GM18502 (cell line): ENCODE data around the gene RNF115.
"Not testable (repeated sequence)": the region's sequence is repeated elsewhere in the genome, so short reads cannot be mapped to it uniquely, and the experiment has no call there.

Experiments
- ATAC-seq: cut with Tn5 transposase; IDR thresholded peaks from one replicate; pipeline ENCODE4 v1.9.1; 2021; ENCODE audit warnings: mild to moderate bottlenecking; ENCODE audit not compliant: unreplicated experiment, poor library complexity

Gene RNF115

DNA sequence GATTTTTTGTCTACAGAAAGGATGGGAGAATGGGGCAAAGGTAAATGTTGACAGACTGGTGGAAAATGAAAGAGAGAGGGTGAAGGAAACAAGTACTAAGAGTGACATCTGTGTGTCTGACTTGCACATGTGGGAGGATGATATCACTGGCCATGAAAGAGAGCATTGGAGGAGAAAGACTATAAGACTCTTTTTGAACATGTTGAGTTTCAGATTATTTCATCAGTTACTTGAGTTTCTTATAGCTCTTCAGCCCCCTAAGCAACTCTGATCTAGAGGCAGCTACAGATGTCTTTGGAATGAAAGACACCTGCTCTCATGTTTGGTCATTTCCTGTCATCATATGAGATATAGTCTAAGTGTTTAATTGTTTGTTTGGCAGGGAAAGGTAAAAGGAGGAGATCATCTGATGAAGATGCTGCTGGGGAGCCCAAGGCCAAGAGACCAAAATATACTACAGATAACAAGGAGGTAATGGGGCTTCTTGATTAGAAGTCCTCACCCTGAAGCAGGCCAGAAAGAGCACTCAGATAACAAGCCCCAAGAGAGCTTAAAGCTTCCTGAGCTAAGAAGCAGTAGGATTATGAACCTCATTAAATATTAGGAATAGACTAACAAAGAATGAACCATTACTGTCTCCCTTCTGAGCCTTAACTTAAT is 4.6 kb upstream of the RNF115 start:
- no peak for ATAC-seq

DNA sequence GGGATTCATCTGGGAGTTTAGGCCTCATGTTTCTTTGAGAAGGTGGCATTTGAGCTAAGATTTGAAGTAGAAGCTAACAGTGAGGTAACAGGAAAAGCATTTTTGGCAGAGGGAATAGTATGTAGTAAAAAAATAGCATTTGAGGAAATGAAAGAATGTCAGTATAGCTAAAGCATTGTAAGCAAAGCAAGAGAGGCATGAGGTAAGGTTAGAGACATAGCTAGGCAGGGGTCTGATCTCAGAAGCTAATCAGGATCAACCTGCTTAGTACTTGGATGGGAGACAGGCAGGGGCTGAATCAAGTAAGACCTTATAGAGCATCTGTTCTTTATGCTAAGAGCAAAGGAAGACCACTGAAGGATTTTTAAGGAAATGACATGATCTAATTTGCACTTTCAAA is 4.1 kb upstream of the RNF115 start:
- ATAC-seq, result no peak

DNA sequence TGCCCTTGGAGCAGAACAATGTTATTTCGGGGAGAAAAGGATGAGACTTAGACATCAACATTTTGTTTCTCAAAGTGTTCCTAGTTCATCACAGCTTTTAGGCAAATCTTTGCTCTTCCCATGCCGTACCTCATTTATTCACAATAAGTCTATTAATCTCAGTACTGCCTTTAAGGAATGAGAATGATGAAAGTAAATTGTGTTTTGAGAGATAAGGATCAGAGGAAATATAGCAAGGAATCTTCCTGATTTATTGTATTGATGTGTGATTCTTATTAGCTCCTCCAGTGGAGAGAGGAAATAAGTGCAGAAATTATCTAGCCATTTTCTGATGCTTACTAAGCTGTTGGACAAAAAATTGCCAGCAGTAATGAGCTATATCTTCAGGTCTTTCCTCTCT is 2.1 kb upstream of the RNF115 start:
- no peak for ATAC-seq

DNA sequence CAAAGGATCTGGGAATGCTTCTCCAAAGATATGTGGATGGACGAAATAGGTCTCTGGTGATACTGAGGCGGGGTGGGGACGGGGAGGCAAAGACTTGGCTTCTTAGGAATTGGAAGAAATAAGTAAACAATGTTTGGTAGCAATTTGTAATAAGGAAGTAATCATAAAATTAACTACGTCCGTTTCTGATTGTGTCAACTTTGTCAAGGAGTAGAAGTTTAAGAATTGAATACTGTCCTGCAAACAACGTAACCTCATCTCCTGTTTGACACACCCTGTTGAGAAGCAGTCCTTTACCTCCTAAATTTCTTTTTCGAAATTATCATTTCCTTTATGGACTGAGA is 576 bp upstream of the RNF115 start:
- ATAC-seq, result no peak

DNA sequence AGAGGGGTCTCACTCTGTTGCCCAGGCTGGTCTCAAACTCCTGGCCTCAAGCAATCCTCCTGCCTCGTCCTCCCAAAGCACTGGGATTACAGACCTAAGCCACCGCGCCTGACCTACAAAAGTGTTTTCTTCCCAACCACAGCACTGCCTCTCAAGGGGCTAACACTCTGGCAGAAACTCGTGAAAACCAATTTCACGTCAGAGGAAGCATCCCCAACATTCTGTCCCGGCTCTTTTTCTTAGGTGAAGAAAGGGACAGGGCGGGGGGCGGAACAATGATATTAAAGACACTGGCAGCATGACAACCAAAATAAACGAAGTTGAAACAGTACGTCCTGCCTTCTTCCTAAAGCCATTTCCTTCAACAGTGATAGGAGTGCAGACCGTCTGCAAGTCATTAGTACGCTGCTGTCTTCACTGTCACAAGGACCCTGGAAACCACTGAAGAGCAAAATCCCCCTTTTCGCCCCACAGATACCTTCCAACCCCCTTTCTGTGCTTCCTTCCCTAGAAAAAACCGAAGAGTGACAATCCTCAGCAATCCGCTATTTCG is 1.0 kb downstream of the RNF115 start:
- not testable (repeated sequence) for ATAC-seq

DNA sequence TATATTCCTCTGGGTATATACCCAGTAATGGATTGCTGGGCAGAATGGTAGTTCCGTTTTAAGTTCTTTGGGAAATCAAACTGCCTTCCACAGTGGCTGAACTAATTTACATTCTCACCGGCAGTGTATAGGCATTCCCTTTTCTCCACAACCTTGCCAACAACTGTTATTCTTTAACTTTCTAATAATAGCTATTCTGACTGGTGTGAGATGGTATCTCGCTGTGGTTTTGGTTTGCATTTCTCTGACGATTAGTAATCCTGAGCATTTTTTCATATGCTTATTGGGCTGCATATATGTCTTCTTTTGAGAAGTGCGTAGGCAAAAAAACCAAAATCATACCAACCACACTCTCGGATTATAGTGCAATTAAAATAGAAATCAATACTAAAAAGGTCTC is 5.8 kb downstream of the RNF115 start:
- not testable (repeated sequence) for ATAC-seq

DNA sequence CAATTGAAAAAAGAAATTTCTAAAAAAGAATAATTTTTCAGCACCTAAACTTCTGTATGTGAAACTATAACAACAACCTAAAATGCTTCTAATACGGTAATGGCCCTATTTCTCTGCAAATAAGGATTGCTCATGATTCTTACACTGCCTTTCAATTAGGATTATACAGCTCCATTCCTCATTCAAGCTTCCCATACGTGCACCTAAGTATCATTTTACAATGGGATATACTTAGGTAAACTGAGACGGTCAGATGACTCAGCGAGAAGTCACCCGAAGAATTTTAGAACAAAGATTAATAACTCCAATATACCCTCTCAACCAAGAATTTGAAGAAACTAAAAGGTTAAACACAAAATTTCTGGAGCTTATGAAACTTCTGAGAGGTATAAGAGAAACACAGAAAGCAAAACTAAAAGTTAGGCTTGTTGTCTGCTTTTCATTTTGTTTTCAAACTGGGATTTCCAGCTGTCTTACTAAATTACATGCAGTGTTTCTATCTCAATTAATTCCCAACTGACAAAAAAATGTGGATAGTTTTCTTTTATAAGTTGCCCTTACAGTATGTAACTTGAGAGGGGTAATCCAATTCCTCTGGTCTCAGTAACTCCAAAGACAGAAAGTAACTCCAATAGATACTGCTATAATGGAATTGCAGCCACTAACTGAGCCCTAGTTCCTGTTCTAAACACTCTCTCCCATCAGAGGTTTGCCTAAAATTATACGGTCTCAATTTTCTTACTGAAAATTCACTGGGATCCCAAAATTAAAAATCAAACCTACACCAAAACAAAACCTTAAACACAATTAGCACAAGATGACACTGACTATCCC is 10.7 kb downstream of the RNF115 start:
- not testable (repeated sequence) for ATAC-seq

DNA sequence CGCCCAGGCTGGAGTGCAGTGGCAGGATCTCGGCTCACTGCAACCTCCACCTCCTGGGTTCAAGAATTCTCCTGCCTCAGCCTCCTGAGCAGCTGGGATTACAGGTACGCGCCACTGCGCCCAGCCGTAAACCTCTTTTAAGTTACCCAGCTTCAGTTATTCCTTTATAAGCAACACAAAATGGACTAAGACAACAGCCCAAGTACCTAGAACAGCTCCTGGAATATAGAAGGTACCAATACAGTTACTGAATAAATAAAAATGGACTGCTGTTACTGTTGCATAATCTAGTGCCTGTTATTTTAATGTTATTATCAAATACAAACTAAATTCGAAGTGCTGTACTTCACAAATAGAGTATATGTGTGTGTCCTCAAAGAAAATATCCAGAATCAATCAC is 17.1 kb downstream of the RNF115 start:
- ATAC-seq, result no peak

DNA sequence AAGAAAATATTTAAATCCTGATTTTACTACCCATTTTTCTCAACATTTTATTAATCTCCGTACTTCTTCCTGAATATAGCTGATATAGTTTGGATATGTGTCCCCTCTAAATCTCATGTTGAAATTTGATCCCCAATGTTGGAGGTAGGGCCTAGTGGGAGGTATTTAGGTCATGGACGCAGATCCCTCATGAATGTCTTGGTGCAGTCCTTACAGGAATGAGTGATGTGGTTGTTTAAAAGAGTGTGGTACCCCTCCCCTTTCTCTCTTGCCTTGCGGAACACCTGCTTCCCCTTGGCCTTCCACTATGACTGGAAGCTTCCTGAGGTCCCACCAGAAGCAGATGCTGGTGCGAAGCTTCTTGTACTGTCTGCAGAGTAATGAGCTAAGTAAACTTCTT is 17.5 kb downstream of the RNF115 start:
- ATAC-seq, result no peak

DNA sequence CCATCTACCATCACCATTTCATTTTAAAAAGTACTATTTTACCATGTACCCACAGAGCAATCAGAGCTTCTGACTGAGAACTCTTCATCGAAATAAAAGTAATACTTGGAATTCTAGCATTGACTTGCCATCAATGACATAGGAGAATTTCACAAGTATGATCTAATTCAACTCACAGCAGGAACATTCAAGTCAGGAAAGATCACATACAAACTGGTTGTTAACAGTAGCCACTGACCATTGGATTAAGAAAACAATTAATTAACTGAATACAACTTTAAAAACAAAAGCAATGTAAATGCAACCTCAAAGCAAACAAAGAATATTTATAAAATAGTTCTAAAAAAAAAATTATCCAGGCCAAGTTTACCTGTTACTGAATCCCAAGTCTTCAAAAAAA is 18.8 kb downstream of the RNF115 start:
- no peak for ATAC-seq

DNA sequence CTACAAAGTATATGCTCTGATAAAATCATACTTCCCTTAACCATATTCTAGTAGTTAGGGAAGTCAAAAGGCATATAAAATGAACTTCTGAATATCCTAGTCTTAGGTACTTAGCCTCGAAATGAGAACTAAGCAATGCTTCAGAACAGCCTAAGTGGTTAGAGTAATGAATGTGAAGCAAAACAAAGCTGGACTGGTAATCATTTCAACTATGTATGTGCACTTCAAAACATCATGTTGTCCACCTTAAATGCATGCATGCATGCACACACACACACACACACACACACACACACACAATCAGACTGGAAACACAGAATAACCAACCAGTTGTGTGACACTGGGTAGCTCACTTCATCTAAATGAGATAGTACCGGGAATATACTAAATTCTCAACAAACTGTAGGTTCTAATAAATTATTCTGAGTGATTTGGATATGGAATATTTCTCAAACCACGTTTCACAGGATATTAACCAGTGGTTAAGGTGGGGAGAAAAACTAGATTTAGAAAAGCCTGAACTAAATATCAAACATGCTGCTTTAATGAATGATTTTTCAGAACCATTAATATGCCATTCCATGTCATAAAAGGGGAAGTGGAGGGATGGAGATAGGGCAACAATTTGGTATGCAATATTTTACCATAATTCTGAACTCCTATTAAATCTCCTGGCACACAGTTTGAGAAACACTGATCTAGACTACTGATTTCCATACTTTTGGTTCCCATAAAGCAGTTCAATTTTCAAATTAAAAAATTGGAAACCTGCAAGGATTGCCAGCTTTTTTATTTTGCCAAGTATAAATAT is 19.5 kb downstream of the RNF115 start:
- no peak for ATAC-seq

DNA sequence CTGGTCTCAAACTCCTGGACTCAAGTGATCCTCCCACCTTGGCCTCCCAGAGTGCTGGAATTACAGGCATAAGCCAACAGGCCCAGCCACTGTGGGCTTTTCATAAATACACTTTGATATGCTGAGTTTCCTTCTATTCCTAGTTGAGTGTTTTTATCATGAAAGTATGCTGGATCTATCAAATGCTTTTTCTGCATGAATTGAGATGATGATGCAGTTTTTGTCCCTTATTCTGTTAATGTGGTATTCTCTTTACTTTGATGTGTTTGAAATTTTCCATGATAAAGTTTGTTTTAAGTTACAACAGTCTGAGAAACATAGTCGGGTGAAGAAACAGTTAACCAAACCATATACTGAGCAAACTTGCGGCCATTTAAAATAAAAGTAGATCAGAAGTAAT is 24.1 kb downstream of the RNF115 start:
- no peak for ATAC-seq

DNA sequence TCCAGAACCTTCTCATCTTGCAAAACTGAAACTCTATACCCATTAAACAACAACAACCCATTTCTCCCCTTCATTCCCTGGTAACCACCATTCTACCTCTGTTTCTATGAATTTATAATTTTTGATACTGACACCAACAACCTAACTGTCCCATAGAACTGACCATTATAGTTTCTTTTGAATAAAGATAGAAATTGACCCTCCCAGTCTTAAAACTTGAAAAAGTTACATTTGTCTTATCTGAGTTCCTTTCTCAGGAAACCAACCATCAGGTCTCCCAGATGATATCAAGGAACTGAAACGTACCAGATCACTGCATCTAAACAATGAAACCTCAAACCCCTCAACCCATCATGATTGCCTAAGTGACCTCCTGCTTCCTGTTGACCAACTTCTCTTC is 27.1 kb downstream of the RNF115 start:
- ATAC-seq, result no peak

DNA sequence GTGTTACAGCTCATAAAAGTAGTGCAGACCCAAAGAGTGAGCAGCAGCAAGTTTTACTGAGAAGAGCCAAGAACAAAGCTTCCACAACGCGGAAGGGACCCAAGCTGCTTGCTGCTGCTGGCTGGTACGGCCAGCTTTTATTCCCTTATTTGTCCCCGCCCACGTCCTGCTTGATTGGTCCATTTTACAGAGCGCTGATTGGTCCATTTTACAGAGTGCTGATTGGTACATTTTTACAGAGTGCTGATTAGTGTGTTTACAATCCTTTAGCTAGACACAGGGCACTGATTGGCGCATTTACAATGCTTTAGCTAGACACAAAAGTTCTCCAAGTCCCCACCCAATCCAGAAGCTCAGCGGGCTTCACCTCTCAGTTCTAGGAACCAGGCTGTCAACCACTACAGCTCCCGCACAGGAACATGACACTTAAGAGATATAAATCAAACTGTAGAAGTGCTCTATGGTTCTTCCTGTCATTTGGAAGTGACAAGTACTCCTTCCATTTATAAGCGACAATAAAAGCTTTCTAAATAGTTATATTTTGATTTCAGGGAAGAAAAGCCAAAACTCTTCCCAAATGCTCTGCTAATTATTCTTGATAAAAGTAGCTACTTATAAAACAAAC is 28.5 kb downstream of the RNF115 start:
- ATAC-seq, result no peak

DNA sequence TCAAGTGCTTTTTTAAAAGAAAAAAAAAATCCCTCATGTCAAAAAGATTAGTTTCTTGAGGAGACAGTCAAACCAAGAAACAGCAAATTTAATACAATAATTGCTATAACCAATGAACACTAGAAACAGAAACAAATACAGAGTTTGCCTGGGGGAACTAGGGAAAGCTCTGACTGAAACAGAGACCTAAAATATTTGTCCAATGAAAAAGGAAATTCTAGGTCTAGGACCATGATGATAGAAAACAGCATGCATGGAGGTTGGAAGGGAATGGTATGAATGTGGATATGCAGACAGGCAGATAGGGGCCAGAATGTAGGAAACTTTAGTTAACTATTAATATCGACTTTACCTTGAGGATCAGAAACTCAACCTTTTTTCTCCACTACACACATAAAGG is 31.4 kb downstream of the RNF115 start:
- no peak for ATAC-seq

DNA sequence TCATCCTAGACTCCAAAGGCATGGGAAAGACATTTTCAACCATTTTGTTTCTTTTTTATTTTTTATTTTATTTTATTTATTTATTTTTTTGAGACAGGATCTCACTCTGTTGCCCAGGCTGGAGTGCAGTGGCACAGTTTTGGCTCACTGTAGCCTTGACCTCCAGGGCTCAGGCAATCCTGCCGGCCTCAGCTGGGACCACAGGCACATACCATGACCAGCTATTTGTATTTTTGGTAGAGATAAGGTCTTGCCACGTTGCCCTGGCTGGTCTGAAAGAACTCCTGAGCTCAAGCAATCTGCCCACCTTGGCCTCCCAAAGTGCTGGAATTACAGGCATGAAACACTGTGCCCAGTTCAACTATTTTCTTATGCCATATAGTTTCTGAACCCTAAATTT is 32.0 kb downstream of the RNF115 start:
- ATAC-seq, result not testable (repeated sequence)

DNA sequence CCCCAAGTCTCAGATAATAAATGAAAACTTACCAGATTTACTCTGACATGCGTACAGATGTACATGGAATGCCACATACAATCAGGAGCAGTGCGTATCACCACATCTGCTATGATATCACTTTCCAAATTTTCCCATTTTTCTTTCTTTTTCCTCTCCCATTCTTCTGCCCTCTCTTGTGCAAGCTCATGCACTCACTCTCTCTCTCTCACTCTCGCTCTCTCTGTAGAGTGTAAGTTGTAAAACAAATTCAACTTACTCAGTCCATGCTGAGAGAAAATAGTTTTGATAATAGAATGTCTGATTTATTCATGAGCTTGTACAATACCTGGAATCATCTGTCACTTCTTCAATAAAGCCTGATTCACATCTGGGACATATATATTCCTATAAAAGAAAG is 35.3 kb downstream of the RNF115 start:
- ATAC-seq, result no peak

DNA sequence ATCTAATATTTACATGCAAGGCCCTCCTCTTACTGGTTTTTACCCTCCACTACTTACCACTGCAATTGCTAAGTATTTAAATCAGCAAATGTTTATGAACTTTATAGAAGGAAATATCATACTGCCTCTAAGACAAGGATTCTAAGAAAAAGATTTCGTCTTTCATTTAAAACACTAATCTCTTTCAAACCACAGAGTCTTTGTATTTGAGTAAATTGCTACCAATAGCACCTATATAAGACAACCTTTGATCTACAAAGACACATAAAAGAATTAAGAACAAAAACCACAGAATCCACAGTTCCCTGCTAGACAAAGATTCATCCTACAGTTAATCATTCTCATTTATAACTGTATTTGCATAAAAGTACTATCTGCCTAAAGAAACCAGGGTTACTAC is 37.6 kb downstream of the RNF115 start:
- ATAC-seq, result no peak

DNA sequence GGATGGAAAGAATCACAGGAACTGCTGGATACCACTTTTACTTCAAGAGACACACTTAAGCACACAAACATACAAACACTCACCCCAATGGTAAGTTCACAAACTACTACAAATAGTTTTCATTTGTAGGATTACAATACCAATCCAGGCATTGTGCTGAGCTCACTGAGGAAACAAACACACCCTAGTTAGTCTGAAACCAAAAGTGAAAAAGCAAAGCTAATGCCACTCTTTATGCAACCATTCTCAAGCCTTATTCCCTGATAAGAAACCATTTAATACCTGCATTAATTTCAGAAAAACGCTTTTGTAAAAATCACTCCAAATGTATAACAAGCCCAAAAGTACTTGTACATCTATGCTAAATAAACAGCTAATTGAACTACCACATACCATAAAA is 38.3 kb downstream of the RNF115 start:
- no peak for ATAC-seq

DNA sequence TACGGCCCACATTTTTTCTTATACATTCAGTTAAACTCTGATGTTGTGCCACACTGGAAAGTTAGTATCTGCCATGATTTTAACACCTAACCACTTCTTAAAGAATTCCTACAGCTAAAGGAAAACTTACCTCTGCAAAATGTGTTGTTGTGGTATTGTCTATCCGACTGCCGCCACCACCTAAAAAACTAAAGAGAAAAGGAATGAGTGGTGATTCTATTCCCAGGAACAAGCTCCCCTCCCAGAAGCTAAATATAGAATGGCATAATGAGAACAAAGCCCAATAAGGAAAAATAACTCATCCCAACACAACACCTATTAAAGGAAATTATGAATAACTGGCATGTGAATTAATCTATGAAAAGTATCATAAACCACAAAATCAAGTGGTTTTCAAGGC is 39.5 kb downstream of the RNF115 start:
- no peak for ATAC-seq
